Omental fat pad (tissue), 4 donors: ENCODE data around the gene LOXL3. TPM values are rescaled to one million over a fixed set of nuclear protein-coding genes. Genes with fewer than 3 reads are reported as not detected.
A peak's percentile ranks its signal among the peaks of the same experiment; 100 is the strongest.

ENCODE experiments used
- ATAC-seq: fragments of 150-250 bp; one replicate; pipeline ENCODE4 v1.9.1; 2016; ENCODE audit warnings: mild to moderate bottlenecking, moderate library complexity; ENCODE audit not compliant: low FRiP score
- DNase-seq: peaks from one replicate; pipeline ENCODE4 v3.0.0-alpha.2; 2019; ENCODE audit warnings: low spot score
- CTCF ChIP-seq, 3 donors: fragments of 450-650 bp; IDR thresholded peaks; one replicate each; pipeline ENCODE4 v1.5.1; 2016 to 2017; ENCODE audit warnings: antibody characterized with exemption in 3 of 3, mild to moderate bottlenecking in 3 of 3, moderate library complexity in 2 of 3
- total RNA-seq, 4 donors: library from RNA; depleted of rRNA; stranded (reverse); fragments of >200 nt; gene quantifications; one replicate each; pipeline ENCODE4 v1.1.0, GENCODE V29; 2016

Gene LOXL3
- total RNA-seq, 4 donors from 2014 or later = 7.5 to 12.4 (median 9.1) TPM

- TF ChIP-seq CTCF (IDR thresholded peaks at IDR 0.05) = no peak
- ATAC-seq (no peak), DNase-seq (no peak)
These were observed 20.2 kb upstream of the LOXL3 start for GRCh38 chr2:74573747-74574562.

GRCh38 chr2:74572178-74572925 lies 18.6 kb upstream of the LOXL3 start:
- no peak for ATAC-seq
- no peak for TF ChIP-seq CTCF (IDR thresholded peaks at IDR 0.05)
- DNase-seq = no peak

GRCh38 chr2:74571058-74571457 lies 17.3 kb upstream of the LOXL3 start:
- no peak for TF ChIP-seq CTCF (IDR thresholded peaks at IDR 0.05)
- DNase-seq (no peak), ATAC-seq (no peak)

GRCh38 chr2:74569686-74570085 lies 15.9 kb upstream of the LOXL3 start:
- no peak for DNase-seq
- TF ChIP-seq CTCF (IDR thresholded peaks at IDR 0.05) = no peak

GRCh38 chr2:74567881-74568280 lies 14.1 kb upstream of the LOXL3 start:
- TF ChIP-seq CTCF (IDR thresholded peaks at IDR 0.05) = no peak
- DNase-seq = no peak
- ATAC-seq = peak; percentile 85

More at GRCh38 chr2:74569686-74570085, 15.9 kb upstream of the LOXL3 start:
- ATAC-seq = no peak

- no peak for TF ChIP-seq CTCF (IDR thresholded peaks at IDR 0.05)
- DNase-seq (no peak), ATAC-seq (peak; percentile 37)
These were observed 13.0 kb upstream of the LOXL3 start for GRCh38 chr2:74566754-74567085.
